Ishikawa (cell line): ENCODE results near the gene METTL18.

Source experiments
- CEBPB ChIP-seq: IDR thresholded peaks from 2 replicates; pipeline ENCODE4 v1.6.1; 2012
- CREB1 ChIP-seq: IDR thresholded peaks from 2 replicates; pipeline ENCODE4 v1.6.1; 2012; ENCODE audit warnings: low read depth
- EGR1 ChIP-seq: IDR thresholded peaks from 2 replicates; pipeline ENCODE4 v1.6.1; 2012
- EP300 ChIP-seq: IDR thresholded peaks from 2 replicates; pipeline ENCODE4 v1.6.1; 2012; ENCODE audit warnings: borderline replicate concordance
- FOXM1 ChIP-seq: IDR thresholded peaks from 2 replicates; pipeline ENCODE4 v1.6.1; 2012; ENCODE audit warnings: low read depth, borderline replicate concordance
- NFIC ChIP-seq: IDR thresholded peaks from 2 replicates; pipeline ENCODE4 v1.6.1; 2012
- RAD21 ChIP-seq: IDR thresholded peaks from 2 replicates; pipeline ENCODE4 v1.6.1; 2012; ENCODE audit warnings: low read depth
- TAF1 ChIP-seq: IDR thresholded peaks from 2 replicates; pipeline ENCODE4 v1.6.1; 2012; ENCODE audit warnings: low read depth, mild to moderate bottlenecking
- TCF12 ChIP-seq: IDR thresholded peaks from 2 replicates; pipeline ENCODE4 v1.6.1; 2012; ENCODE audit warnings: low read depth
- TEAD4 ChIP-seq: IDR thresholded peaks from 2 replicates; pipeline ENCODE4 v1.6.1; 2012
- YY1 ChIP-seq: IDR thresholded peaks from 2 replicates; pipeline ENCODE4 v1.6.1; 2012; ENCODE audit warnings: low read depth
- ZBTB7A ChIP-seq: IDR thresholded peaks from 2 replicates; pipeline ENCODE4 v1.6.1; 2012; ENCODE audit warnings: low read depth
- TF ChIP-seq, protein P1 (sequence below): IDR thresholded peaks from 2 replicates; pipeline ENCODE4 v1.6.1; 2012
- TF ChIP-seq, protein P2 (sequence below): IDR thresholded peaks from 2 replicates; pipeline ENCODE4 v1.6.1; 2012
- TF ChIP-seq, protein P3 (sequence below): IDR thresholded peaks from 2 replicates; pipeline ENCODE4 v1.6.1; 2012; ENCODE audit warnings: low read depth, mild to moderate bottlenecking

Gene METTL18

DNA sequence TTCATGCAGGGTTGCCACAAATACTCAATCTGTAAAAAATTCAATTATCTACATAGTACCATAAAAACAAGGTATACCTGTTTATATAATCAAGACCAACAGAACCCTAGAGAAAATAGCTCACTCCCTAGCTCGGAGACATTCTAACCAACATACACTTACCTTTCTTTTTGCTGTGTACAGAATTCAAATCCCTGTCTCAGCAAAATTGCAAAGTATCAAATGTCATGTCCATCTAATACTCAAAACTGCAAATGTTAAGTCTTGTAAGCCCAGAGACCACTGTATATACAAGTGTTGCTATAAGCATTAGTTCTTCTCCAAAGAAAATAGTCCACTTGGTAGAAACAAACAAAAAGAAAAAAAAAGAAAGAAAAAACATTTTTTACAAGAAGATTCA is 44.7 kb downstream of the METTL18 start:
- TF ChIP-seq TAF1 (no peak), CREB1 (no peak), ZBTB7A (no peak), FOXM1 (no peak), RAD21 (no peak), EP300 (no peak), YY1 (no peak), EGR1 (no peak), TEAD4 (no peak), CEBPB (no peak), TCF12 (no peak), NFIC (no peak)
- TF ChIP-seq, protein P1, sequence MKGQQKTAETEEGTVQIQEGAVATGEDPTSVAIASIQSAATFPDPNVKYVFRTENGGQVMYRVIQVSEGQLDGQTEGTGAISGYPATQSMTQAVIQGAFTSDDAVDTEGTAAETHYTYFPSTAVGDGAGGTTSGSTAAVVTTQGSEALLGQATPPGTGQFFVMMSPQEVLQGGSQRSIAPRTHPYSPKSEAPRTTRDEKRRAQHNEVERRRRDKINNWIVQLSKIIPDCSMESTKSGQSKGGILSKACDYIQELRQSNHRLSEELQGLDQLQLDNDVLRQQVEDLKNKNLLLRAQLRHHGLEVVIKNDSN: no peak
- TF ChIP-seq, protein P2, sequence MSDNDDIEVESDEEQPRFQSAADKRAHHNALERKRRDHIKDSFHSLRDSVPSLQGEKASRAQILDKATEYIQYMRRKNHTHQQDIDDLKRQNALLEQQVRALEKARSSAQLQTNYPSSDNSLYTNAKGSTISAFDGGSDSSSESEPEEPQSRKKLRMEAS: no peak
- TF ChIP-seq, protein P3, sequence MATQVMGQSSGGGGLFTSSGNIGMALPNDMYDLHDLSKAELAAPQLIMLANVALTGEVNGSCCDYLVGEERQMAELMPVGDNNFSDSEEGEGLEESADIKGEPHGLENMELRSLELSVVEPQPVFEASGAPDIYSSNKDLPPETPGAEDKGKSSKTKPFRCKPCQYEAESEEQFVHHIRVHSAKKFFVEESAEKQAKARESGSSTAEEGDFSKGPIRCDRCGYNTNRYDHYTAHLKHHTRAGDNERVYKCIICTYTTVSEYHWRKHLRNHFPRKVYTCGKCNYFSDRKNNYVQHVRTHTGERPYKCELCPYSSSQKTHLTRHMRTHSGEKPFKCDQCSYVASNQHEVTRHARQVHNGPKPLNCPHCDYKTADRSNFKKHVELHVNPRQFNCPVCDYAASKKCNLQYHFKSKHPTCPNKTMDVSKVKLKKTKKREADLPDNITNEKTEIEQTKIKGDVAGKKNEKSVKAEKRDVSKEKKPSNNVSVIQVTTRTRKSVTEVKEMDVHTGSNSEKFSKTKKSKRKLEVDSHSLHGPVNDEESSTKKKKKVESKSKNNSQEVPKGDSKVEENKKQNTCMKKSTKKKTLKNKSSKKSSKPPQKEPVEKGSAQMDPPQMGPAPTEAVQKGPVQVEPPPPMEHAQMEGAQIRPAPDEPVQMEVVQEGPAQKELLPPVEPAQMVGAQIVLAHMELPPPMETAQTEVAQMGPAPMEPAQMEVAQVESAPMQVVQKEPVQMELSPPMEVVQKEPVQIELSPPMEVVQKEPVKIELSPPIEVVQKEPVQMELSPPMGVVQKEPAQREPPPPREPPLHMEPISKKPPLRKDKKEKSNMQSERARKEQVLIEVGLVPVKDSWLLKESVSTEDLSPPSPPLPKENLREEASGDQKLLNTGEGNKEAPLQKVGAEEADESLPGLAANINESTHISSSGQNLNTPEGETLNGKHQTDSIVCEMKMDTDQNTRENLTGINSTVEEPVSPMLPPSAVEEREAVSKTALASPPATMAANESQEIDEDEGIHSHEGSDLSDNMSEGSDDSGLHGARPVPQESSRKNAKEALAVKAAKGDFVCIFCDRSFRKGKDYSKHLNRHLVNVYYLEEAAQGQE: no peak

DNA sequence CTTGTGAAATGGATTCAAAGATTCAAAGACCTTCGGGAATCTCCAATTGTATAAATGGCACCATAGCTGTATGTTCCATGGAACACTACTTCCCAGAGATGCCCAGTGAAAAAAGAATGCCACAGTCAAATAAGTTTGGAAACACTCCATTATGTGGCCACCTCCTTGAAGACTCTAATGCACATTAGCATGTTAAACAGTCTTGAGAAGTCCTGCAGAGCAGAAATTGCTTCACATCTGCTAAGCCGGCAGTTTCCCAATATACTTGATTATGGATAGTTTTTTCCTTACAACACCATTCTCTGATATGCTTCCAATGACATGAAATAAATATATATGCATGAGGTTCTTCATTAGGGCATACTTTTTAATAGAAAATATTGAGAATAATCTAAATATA is 48.2 kb downstream of the METTL18 start:
- TF ChIP-seq FOXM1 (no peak), ZBTB7A (no peak), CREB1 (no peak), RAD21 (no peak), TCF12 (no peak), TAF1 (no peak), EGR1 (no peak)
- TF ChIP-seq, protein P2: no peak

GRCh38 chr1:169745015-169745861 is 49.5 kb downstream of the METTL18 start:
- TF ChIP-seq TAF1: no peak
- no peak for TF ChIP-seq EGR1
- TF ChIP-seq FOXM1: no peak
- TF ChIP-seq NFIC: no peak
- TF ChIP-seq, protein P1: no peak
- no peak for TF ChIP-seq YY1
- no peak for TF ChIP-seq TEAD4
- no peak for TF ChIP-seq TCF12
- no peak for TF ChIP-seq CEBPB
- TF ChIP-seq CREB1: no peak
- no peak for TF ChIP-seq EP300
- TF ChIP-seq, protein P3: no peak
- no peak for TF ChIP-seq RAD21
- TF ChIP-seq, protein P2: no peak
- TF ChIP-seq ZBTB7A: no peak
